Uterus (tissue), 2 donors: ENCODE results near the gene GP2.

Experiments
- CTCF ChIP-seq, 4 experiments: fragments of 200-600 bp in 2 of 4; fragments of 450-650 bp in 2 of 4; sonication (generic) in 2 of 4; IDR thresholded peaks; one replicate each; pipeline ENCODE4 v1.5.1; 2016 to 2019; ENCODE audit warnings: antibody characterized with exemption in 4 of 4, mild to moderate bottlenecking in 2 of 4, moderate library complexity in 1 of 4
- POLR2A ChIP-seq, 2 donors: fragments of 450-650 bp; IDR thresholded peaks; one replicate each; pipeline ENCODE4 v1.6.1; 2016; ENCODE audit warnings: antibody characterized with exemption in 2 of 2, mild to moderate bottlenecking in 1 of 2, moderate library complexity in 1 of 2

DNA sequence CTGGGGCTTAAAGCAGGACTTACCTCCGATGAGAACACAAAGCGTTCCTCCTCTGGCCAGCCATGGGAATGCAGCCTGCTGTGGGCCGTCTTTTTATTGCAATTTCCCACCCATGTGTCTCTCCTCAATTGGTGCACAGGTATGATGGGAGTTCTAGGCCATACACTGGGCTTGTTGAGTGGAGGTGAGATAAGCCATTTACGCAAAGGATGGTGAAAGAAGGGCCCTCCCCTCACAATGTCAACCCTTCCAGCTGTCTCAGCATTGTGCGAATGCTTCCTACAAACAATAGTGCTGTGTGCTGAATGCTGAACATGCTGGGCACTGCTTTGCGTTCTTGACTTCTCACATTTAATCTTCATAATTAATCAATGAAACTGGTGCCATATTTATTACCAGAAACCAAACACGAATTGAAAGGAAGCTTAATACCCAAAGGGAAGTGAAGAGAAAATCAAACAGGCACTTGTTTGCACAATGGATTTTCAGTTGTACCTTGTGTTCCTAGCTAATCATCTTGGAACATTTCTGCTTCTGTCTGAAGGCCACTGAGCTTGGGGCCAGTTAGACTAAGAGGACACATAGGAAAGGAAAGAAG lies at the start of gene GP2:
- TF ChIP-seq CTCF (IDR thresholded peaks at IDR 0.05) (no peak), POLR2A (IDR thresholded peaks at IDR 0.05) (no peak)
